ENCODE measurements around the gene ZNF346.
"Not testable (repeated sequence)": the region's sequence is repeated elsewhere in the genome, so short reads cannot be mapped to it uniquely, and the experiment has no call there.

The ZNF346 gene

DNA sequence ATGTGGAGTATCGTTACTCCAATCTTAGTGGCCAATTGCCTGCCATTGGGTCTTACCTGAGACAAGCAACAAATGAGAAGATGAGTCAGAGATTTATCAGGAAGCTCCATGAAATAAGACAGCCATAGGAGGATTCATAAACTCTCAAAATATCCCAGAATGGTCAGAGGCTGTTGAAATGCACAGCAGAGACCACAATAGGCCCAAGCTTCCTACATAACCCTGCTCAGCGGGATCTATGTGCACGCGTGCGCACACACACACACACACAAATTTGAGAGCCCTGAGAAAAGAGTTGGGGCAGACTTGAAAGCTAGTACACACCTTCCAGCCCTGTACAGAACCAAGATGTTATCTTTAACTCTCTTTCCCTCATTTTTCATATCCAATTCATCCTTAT, 25.7 kb upstream of the ZNF346 start:
- peaks cover 10% of the 10 kb centered on the region for H3K36me3 Mint-ChIP-seq
- peak overlapping the region; percentile 2 for H3K4me3 Mint-ChIP-seq
- DNase-seq (ENCODE audit: low spot score in 2 of 2) = no peak
- H3K27ac Mint-ChIP-seq = peak overlapping the region; percentile 82
- H3K4me1 Mint-ChIP-seq = peaks cover 45% of the 10 kb centered on the region
- no peaks in the 10 kb centered on the region for H3K9me3 Mint-ChIP-seq
- ATAC-seq (ENCODE audit: low read depth) = no peak
- no peaks in the 10 kb centered on the region for H3K27me3 Mint-ChIP-seq

DNA sequence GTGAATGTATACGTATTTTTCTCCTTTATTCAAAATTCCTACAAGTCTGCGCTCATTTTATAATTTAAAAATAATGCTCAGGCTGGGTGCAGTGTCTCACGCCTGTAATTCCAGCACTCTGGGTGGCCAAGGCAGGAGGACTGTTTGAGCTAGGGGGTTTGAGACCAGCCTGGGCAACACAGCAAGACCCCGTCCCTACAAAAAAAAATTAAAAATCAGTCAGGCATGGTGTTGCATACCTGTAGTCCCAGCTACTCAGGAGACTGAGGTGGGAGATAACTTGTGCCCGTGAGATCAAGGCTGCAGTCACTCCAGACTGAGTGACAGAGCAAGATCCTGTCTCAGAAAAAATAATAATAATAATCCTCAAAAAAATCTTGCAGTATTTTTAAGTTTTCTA, 23.7 kb upstream of the ZNF346 start:
- H3K27ac Mint-ChIP-seq = no peak overlapping the region
- H3K9me3 Mint-ChIP-seq = no peaks in the 10 kb centered on the region
- no peak for DNase-seq (ENCODE audit: low spot score in 2 of 2)
- no peak overlapping the region for H3K4me3 Mint-ChIP-seq
- no peak for ATAC-seq (ENCODE audit: low read depth)
- no peaks in the 10 kb centered on the region for H3K27me3 Mint-ChIP-seq
- peaks cover 10% of the 10 kb centered on the region for H3K36me3 Mint-ChIP-seq
- peaks cover 43% of the 10 kb centered on the region for H3K4me1 Mint-ChIP-seq

- not testable (repeated sequence) for ATAC-seq (ENCODE audit: low read depth); DNase-seq (ENCODE audit: low spot score in 2 of 2); H3K27me3 Mint-ChIP-seq; H3K9me3 Mint-ChIP-seq; H3K4me3 Mint-ChIP-seq; H3K27ac Mint-ChIP-seq
- H3K36me3 Mint-ChIP-seq = peaks cover 10% of the 10 kb centered on the region
- H3K4me1 Mint-ChIP-seq = peaks cover 44% of the 10 kb centered on the region
Observed at GRCh38 chr5:176999526-176999925, 23.0 kb upstream of the ZNF346 start.

- Mint-ChIP-seq H3K9me3 (peaks cover 3% of the 10 kb centered on the region), H3K27ac (peak overlapping the region; percentile 41), H3K36me3 (peaks cover 8% of the 10 kb centered on the region), H3K4me3 (no peak overlapping the region), H3K4me1 (peaks cover 26% of the 10 kb centered on the region), H3K27me3 (no peaks in the 10 kb centered on the region)
- ATAC-seq (ENCODE audit: low read depth) (no peak), DNase-seq (ENCODE audit: low spot score in 2 of 2) (no peak)
Observed at GRCh38 chr5:177003649-177004048, 18.8 kb upstream of the ZNF346 start.

- Mint-ChIP-seq H3K9me3 (peaks cover 3% of the 10 kb centered on the region), H3K4me1 (peaks cover 20% of the 10 kb centered on the region), H3K4me3 (peak overlapping the region; percentile 94), H3K27ac (no peak overlapping the region), H3K27me3 (no peaks in the 10 kb centered on the region), H3K36me3 (peaks cover 5% of the 10 kb centered on the region)
- DNase-seq (ENCODE audit: low spot score in 2 of 2) (no peak), ATAC-seq (ENCODE audit: low read depth) (no peak)
Observed at GRCh38 chr5:177004961-177005360, 17.5 kb upstream of the ZNF346 start.

DNA sequence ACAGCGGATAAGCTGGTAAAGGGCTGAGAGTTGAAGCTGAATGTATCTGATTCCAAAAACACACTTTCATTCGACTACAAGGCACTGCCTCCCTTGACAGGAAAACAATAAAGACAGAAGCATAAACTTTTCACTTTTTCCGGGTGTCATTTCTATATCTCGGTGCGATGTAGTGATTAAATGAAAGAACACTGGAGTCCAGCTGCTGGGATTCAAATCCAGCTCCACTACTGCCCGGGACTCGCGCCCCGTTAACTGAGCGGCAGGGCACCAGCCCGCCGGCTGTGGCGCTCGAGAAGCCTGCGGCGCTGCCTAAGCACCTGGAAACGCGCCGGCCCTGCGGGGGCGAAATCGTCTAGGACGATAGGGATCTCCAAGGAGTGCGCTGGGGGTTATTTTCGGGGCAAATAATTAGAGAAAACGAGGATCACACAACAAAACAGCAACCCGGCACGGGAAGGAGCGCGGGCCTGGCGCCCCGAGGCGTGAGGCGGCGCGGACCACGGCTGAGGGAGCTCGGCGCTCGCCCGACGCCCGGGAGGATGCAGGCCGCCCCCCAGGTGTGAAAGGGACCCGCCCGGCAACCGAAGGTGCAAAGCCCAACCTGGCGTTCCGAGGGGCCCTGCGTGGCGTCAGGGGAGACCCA, 16.8 kb upstream of the ZNF346 start:
- peak; percentile 63 to 68 for DNase-seq (ENCODE audit: low spot score in 2 of 2)
- Mint-ChIP-seq H3K36me3 (peaks cover 5% of the 10 kb centered on the region), H3K4me1 (peaks cover 20% of the 10 kb centered on the region), H3K9me3 (peaks cover 3% of the 10 kb centered on the region), H3K4me3 (peak overlapping the region; percentile 94), H3K27ac (peak overlapping the region; percentile 91), H3K27me3 (no peaks in the 10 kb centered on the region)
- peak; percentile 70 for ATAC-seq (ENCODE audit: low read depth)

GRCh38 chr5:177006265-177006972, 16.1 kb upstream of the ZNF346 start, which contains the start of gene UIMC1:
Gene UIMC1 (minus strand): TSS chr5:177006779. CDS start chr5:176982615, 24,164 bp downstream.
- Mint-ChIP-seq H3K27me3 (no peaks in the 10 kb centered on the region), H3K4me3 (peak within 1 kb of the TSS; percentile 94), H3K27ac (peak within 1 kb of the TSS; percentile 91), H3K4me1 (peaks cover 15% of the 10 kb centered on the region), H3K36me3 (peaks cover 2% of the 10 kb centered on the region), H3K9me3 (peaks cover 3% of the 10 kb centered on the region)
- DNase-seq (ENCODE audit: low spot score in 2 of 2) = peak; percentile 95 to 96
- ATAC-seq (ENCODE audit: low read depth) = peak; percentile 79

DNA sequence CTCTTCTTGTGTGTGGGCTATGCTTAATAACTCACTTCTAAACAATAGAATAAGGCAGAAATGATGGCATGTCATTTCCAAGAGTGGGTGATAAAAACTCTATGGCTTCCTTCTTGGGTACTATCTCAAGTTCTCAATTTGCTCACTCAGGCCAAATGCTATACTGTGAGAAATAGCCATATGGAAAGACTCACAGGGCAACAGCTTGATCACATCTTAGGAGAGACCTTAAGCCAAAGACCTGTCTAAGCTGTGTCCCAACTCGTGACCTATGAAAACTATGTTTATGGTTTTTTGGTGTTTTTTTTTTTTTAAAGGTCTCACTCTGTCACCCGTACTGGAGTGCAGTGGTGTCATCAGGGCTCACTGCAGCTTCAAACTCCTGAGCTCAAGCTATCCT, 13.8 kb upstream of the ZNF346 start:
- Mint-ChIP-seq H3K27ac (no peak overlapping the region), H3K4me3 (no peak overlapping the region), H3K27me3 (no peaks in the 10 kb centered on the region), H3K4me1 (peaks cover 15% of the 10 kb centered on the region), H3K9me3 (peaks cover 3% of the 10 kb centered on the region), H3K36me3 (peaks cover 2% of the 10 kb centered on the region)
- DNase-seq (ENCODE audit: low spot score in 2 of 2) = no peak
- ATAC-seq (ENCODE audit: low read depth) = no peak

DNA sequence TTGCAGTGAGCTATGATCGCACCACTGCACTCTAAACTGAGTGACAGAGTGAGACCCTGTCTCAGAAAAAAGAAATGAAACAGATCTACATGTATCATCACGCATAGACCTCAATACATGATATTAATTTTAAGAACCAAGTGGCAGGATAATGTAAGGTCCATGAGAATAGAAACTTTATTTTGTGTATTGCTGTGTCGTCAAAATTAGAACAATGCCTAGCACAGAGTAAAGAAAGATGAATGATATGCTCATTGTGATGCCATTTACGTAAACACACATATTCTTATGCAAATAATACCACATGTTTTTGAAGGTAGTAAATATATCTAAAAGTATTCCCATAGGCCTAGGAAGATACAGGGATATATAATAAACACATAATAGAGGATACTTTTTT, 12.3 kb upstream of the ZNF346 start:
- no peak overlapping the region for H3K27ac Mint-ChIP-seq
- H3K27me3 Mint-ChIP-seq = no peaks in the 10 kb centered on the region
- peaks cover 8% of the 10 kb centered on the region for H3K4me1 Mint-ChIP-seq
- peaks cover 2% of the 10 kb centered on the region for H3K36me3 Mint-ChIP-seq
- no peak overlapping the region for H3K4me3 Mint-ChIP-seq
- DNase-seq (ENCODE audit: low spot score in 2 of 2) (no peak), ATAC-seq (ENCODE audit: low read depth) (no peak)
- peaks cover 3% of the 10 kb centered on the region for H3K9me3 Mint-ChIP-seq

- H3K9me3 Mint-ChIP-seq = no peaks in the 10 kb centered on the region
- H3K4me1 Mint-ChIP-seq = peaks cover 3% of the 10 kb centered on the region
- ATAC-seq (ENCODE audit: low read depth) (no peak), DNase-seq (ENCODE audit: low spot score in 2 of 2) (no peak)
- no peaks in the 10 kb centered on the region for H3K36me3 Mint-ChIP-seq
- H3K27me3 Mint-ChIP-seq = no peaks in the 10 kb centered on the region
- H3K27ac Mint-ChIP-seq = no peak overlapping the region
- no peak overlapping the region for H3K4me3 Mint-ChIP-seq
Observed at GRCh38 chr5:177015156-177015555, 7.3 kb upstream of the ZNF346 start.

DNA sequence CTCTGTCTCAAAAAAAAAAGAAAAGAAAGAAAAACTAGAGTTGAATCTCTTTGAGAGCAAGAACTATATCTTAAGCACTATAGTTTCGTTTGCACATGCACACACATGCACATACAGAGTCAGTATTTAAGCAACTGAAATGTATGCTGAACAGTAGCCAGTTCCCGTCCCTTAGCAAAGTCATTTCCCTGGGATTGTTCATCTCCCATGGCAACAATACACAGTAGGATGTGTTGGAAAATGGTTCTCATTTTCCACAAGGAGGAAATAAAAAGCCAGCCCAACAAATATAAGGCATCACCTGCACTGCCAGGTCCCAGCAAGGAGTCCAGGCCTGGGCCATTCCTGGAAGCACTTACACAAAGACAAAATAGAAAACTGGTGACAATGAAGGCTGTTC, 4.2 kb upstream of the ZNF346 start:
- H3K4me1 Mint-ChIP-seq = peaks cover 14% of the 10 kb centered on the region
- no peaks in the 10 kb centered on the region for H3K27me3 Mint-ChIP-seq
- H3K27ac Mint-ChIP-seq = no peak overlapping the region
- no peaks in the 10 kb centered on the region for H3K9me3 Mint-ChIP-seq
- no peak for DNase-seq (ENCODE audit: low spot score in 2 of 2)
- H3K36me3 Mint-ChIP-seq = no peaks in the 10 kb centered on the region
- H3K4me3 Mint-ChIP-seq = no peak overlapping the region
- no peak for ATAC-seq (ENCODE audit: low read depth)

DNA sequence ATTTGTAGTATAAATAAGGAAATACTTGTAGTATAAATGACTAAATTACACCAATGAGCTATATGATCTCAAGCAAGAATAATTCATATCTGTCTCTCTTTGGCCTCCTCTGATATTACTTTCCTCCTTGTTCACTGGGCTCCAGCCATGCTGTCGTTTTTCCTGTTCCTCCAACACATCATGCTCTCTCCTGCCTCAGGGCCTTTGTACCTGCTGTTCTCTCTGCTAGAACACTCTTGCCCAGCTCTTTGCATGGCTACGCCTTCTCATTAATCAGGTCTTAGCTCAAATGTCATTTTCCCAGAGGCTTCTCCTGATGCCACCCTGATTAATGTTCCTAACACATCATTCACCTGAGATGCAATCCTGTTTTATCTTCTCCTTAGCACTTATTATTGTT, 2.5 kb upstream of the ZNF346 start:
- Mint-ChIP-seq H3K9me3 (no peaks in the 10 kb centered on the region), H3K36me3 (peaks cover 2% of the 10 kb centered on the region), H3K27me3 (no peaks in the 10 kb centered on the region), H3K27ac (no peak overlapping the region), H3K4me3 (no peak overlapping the region), H3K4me1 (peaks cover 25% of the 10 kb centered on the region)
- no peak for DNase-seq (ENCODE audit: low spot score in 2 of 2)
- ATAC-seq (ENCODE audit: low read depth) = no peak

DNA sequence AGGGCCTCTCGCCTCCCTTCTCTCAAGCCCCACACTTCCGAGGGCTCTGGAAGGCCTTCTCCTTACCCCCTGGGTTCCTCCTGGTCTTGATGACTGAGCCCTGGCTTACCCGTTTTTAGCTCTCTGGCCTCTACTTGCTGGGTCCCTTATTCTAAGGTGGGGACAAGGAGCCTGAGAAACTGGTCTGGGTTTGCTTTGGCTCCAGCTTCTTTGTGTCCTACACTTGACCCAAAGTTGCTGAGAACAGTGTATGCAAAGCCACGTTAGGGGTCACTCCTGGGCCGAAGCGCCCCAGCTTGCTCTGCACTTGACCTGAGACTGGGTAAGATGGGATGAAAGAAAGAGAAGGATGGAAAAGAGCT, 788 bp downstream of the ZNF346 start:
- ATAC-seq (ENCODE audit: low read depth) (no peak), DNase-seq (ENCODE audit: low spot score in 2 of 2) (peak in 1 of 2 donors; percentile 30)
- Mint-ChIP-seq H3K9me3 (no peaks in the 10 kb centered on the region), H3K4me1 (peaks cover 25% of the 10 kb centered on the region), H3K27me3 (no peaks in the 10 kb centered on the region), H3K4me3 (peak overlapping the region; percentile 98), H3K27ac (peak overlapping the region; percentile 95), H3K36me3 (peaks cover 4% of the 10 kb centered on the region)

DNA sequence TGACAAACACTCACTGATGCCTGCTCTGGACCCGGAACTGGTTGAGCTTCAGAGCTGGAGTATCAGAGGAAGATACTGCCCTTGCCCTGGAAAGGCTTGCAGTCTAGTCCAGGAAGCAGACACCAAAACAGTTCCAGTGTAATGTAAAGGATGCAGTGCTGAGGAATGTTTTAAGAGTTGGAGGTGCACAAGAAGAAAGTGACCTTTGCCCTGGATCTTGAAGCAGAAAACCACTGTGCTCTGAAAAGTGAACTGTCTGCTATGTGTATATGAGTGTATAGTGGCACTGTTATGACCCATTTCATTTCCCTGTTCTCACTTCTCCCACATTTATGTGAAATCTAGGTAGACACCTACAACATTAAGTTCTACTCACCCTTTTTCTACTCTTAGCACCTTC, 2.1 kb downstream of the ZNF346 start:
- no peak for DNase-seq (ENCODE audit: low spot score in 2 of 2)
- ATAC-seq (ENCODE audit: low read depth) = no peak
- Mint-ChIP-seq H3K4me3 (no peak overlapping the region), H3K9me3 (no peaks in the 10 kb centered on the region), H3K36me3 (peaks cover 7% of the 10 kb centered on the region), H3K27me3 (no peaks in the 10 kb centered on the region), H3K4me1 (peaks cover 25% of the 10 kb centered on the region), H3K27ac (peak overlapping the region; percentile 7)

Measured in memory B cell (primary cell).